Fibroblast of the aortic adventitia (primary cell): Measurements from ENCODE around the gene KCNK15. TPM values are rescaled to one million over a fixed set of nuclear protein-coding genes. Genes with fewer than 3 reads are reported as not detected.
A peak's percentile ranks its signal among the peaks of the same experiment; 100 is the strongest.

Source experiments
- DNase-seq: peaks from one replicate; pipeline ENCODE4 v3.0.0-alpha.2; 2010; ENCODE audit warnings: low read depth
- H3K4me3 ChIP-seq: 2 replicates; pipeline ENCODE4 v1.5.1; 2011; ENCODE audit warnings: low read depth, mild to moderate bottlenecking, control low read depth, low read length, moderate library complexity
- CTCF ChIP-seq: IDR thresholded peaks from 2 replicates; pipeline ENCODE4 v1.5.1; 2011; ENCODE audit warnings: mild to moderate bottlenecking, low read length, control low read depth, inconsistent platforms; ENCODE audit not compliant: insufficient read depth
- total RNA-seq: library from RNA; depleted of rRNA; stranded (reverse); fragments of >200 nt; gene quantifications from 2 replicates; pipeline ENCODE4 v1.2.3, GENCODE V29; 2012; ENCODE audit warnings: low replicate concordance

Gene KCNK15
- total RNA-seq, 1 donor: 8.5 TPM

GRCh38 chr20:44702776-44703175 lies 42.9 kb upstream of the KCNK15 start:
- peak; percentile 98 for DNase-seq
- TF ChIP-seq CTCF: no peak

GRCh38 chr20:44703183-44703925 lies 42.3 kb upstream of the KCNK15 start:
- no peak overlapping the region for H3K4me3 ChIP-seq
- peak; percentile 44 for DNase-seq
- no peak for TF ChIP-seq CTCF

More at GRCh38 chr20:44702776-44703175, 42.9 kb upstream of the KCNK15 start:
- H3K4me3 ChIP-seq: no peak overlapping the region

- no peak for DNase-seq
- H3K4me3 ChIP-seq: no peak overlapping the region
- no peak for TF ChIP-seq CTCF
These were observed 41.6 kb upstream of the KCNK15 start for GRCh38 chr20:44703956-44704488.

- H3K4me3 ChIP-seq: no peak overlapping the region
- DNase-seq: peak; percentile 60
- TF ChIP-seq CTCF: no peak
These were observed 41.1 kb upstream of the KCNK15 start for GRCh38 chr20:44704551-44704971.

- no peak for DNase-seq
- TF ChIP-seq CTCF: no peak
- no peak overlapping the region for H3K4me3 ChIP-seq
These were observed 40.1 kb upstream of the KCNK15 start for GRCh38 chr20:44705364-44706094.

- no peak for TF ChIP-seq CTCF
- no peak overlapping the region for H3K4me3 ChIP-seq
- peak; percentile 82 for DNase-seq
These were observed 39.2 kb upstream of the KCNK15 start for GRCh38 chr20:44706301-44707017.
